Transverse colon (tissue), 3 donors: ENCODE measurements around the gene LYPD6.
"Not testable (repeated sequence)": the region's sequence is repeated elsewhere in the genome, so short reads cannot be mapped to it uniquely, and the experiment has no call there.

ENCODE experiments used
- CTCF ChIP-seq, 5 experiments: fragments of 200-600 bp in 3 of 5; fragments of 450-650 bp in 2 of 5; sonication (generic) in 3 of 5; IDR thresholded peaks; 1 replicate in 2 of 5; 2 replicates in 3 of 5; pipeline ENCODE4 v1.5.1; 2016 to 2017; ENCODE audit warnings: antibody characterized with exemption in 5 of 5, inconsistent platforms in 3 of 5, mild to moderate bottlenecking in 2 of 5, moderate library complexity in 1 of 5
- EP300 ChIP-seq: sonication (generic); formaldehyde crosslinking; IDR thresholded peaks from one replicate; pipeline ENCODE4 v1.6.1; 2017; ENCODE audit warnings: antibody characterized with exemption, low read depth
- POLR2A ChIP-seq: fragments of 450-650 bp; IDR thresholded peaks from one replicate; pipeline ENCODE4 v1.6.1; 2016; ENCODE audit warnings: antibody characterized with exemption, mild to moderate bottlenecking, moderate library complexity

- TF ChIP-seq CTCF (IDR thresholded peaks at IDR 0.05); POLR2A; EP300: not testable (repeated sequence)
These were observed 11.8 kb upstream of the LYPD6 start for GRCh38 chr2:149318566-149318965.
